NCI-H2081 (cell line): ENCODE measurements around the gene ECSCR.

ENCODE experiments used
- DNase-seq, 2 experiments: peaks; one replicate each; lab custom pipeline; 2025; lab: John Stamatoyannopoulos, UW

The ECSCR gene

DNA sequence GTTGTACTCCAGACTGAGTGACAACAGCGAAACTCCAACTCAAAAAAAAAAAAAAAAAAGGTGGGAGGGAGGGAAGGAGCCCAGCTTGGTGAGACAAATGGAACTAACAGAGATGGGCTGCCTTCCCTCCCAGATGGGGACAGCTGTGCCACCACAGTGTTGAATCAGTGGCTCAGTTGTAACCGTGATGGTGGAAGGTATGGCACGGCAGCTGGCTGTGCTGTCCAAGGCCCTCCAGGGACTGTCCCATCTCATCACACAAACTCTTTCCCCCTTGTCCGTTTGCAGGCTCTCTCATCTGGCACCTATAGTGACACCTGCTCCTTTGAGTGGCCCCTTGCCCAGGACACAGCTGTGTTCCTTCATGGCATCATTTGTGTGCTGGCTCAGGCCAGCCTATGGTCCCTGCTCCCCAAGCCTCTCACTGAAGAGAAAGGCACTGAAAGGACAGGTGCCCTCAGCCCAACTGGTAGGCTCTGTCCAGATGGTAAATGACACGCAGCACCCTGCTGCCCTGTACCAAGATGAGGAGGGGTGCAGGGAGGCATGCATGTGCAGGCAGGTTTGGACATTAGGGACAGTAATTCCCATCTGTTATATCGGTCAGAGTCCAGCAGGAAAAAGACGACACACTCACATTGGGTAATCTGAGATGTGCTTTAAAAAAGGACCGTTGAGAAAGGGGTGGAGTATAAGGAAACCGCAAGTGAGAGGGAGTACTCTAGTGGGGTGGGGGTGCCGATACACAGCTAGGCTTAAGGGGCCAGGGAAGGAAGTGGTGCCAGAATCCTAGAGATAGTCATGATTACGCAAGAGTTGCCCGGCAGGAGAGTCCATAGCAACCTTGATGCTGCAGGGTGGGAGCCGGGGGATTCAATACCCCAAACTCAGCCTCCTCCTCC, 12.6 kb upstream of the ECSCR start:
- no peak for DNase-seq

DNA sequence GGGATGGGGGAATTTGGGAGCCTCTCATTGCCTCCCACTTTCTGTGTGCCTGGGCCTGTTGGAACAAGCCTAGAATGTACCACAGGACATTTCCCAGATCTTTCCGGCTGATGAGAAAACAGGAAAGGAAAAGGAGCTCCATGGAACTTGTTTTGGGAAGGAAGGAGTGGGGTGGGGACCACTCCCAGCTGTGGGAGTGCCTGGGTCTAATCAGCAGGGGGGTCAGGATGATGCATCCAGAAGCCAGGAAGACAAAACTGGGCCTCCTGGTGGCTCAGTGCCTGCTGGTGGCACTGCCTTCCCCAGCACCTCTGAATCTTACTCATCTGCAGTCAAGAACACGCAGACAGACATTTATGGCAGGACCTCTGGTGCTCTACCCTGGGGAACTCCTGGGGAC, 11.0 kb upstream of the ECSCR start:
- no peak for DNase-seq

- DNase-seq = no peak
Measured at GRCh38 chr5:139473105-139473504, 10.6 kb upstream of the ECSCR start.

GRCh38 chr5:139472386-139473030, 10.0 kb upstream of the ECSCR start:
- DNase-seq = no peak

DNA sequence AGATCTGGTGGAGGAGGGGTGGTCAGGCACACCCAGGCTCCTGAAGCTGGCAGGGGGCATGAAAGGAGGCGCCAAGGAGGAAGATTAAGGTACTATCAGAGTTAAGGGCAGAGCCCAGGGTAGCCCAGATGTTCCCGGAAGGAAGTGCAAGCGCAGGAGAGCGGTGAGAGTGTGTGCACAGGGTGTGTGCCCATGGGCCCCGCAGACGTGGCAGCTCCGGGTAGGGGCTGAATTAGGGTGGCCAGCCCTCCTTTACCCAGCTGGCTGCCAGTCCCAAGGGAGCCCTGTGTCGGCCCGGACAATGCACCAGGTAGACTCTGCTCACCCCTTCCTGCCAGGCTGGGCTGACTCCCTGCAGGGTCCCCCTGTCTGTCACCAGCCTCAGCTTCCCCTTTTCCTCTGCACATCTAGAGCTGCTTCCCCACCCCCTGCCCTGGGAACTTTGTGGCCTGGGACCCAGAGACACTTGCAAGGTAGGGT, 8.3 kb upstream of the ECSCR start, which contains the start of gene SMIM33:
Gene SMIM33 (plus strand): TSS at position 184 of the 480 bp plus-strand sequence. CDS start 118 bp downstream, at position 302.
- DNase-seq = no peak

GRCh38 chr5:139468421-139468931, 5.9 kb upstream of the ECSCR start:
- no peak for DNase-seq

GRCh38 chr5:139461698-139462097, 845 bp downstream of the ECSCR start:
- DNase-seq = no peak

GRCh38 chr5:139461176-139461575, 1.4 kb downstream of the ECSCR start:
- DNase-seq = no peak

- DNase-seq = no peak
Measured at GRCh38 chr5:139460455-139460854, 2.1 kb downstream of the ECSCR start.

GRCh38 chr5:139459451-139459934, 3.0 kb downstream of the ECSCR start:
- DNase-seq = no peak

DNA sequence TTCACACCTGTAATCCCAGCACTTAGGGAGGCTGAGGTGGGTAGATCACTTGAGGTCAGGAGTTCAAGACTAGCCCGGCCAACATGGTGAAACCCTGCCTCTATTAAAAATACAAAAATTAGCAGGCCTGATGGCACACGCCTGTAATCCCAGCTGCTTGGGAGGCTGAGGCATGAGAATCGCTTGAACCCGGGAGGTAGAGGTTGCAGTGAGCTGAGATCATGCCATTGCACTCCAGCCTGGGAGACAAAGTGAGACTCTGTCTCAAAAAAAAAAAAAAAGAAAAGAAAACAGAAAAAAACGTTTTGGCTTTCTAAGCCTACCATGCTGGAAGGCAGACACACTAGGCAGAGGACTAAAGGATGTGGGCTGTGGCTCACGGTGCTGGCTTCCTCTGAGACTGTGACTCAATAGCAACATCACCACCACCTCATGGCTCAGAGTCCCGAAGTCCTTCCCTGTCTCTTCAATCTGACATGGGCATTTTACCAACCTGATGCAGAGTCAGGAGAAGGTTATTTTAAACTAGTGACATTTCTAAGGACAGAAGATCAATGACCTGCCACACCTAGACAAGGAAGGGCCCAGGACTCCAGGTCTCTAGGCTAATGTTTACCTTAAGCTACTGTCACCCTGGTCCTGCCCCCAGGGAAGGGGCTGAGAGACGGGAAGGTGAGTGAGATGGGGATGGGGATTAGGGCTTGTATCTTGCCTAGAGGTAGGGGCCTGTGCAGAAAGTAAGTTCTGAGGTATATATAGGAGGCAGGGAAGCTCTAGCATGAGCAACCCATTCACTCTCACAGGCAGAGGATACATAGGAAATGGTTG, 3.7 kb downstream of the ECSCR start:
- DNase-seq = no peak

DNA sequence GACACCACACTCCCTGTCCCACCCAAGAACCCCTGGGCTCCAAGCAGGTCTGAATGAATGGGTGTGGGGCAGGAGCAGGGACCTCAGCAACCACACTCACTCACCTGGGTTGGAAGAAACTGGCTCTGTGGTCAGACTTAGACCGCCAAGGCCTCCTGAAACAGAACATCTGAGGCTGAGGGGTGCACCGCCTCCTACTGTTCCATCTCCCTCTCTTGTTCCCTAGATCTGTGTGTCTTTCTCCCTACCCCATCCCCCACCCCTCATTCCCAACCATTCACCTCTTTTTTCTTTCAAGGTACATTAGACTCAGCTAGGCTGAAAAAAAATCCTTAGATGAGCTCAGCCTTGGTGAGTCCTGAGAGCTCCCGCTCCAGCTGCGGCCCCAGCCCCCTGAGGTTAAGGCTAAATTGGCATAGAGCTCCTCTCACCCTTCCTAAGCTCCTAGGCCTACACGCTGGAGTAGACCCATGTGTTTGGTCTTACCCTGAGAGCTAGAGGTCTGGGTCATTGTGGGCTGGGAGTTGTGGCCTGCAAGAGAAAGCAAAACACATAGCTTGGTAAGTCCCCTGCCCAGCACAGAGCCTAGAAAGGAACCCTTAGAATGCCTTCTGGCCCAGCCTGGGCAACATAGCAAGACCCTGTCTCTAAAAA, 4.8 kb downstream of the ECSCR start:
- no peak for DNase-seq

DNA sequence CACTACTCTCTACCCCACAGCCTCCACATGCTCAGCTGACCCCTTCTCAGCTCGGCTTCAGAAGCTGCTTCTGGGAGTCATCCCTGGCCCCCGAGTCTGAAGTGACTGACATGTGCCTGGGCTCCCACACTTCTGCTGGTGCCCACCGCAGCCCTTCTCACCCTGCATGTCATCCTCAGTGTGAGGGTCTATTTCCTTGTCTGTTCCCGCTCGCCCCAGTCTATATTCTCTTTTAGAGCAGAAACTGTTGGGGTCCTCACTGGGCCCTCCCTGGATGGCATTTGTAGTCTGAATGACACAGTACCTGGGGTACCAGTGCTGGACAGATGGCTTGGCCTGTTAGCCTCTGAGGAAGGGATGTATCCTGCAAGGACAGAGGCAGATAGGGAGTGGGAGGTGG, 5.3 kb downstream of the ECSCR start:
- DNase-seq = no peak

DNA sequence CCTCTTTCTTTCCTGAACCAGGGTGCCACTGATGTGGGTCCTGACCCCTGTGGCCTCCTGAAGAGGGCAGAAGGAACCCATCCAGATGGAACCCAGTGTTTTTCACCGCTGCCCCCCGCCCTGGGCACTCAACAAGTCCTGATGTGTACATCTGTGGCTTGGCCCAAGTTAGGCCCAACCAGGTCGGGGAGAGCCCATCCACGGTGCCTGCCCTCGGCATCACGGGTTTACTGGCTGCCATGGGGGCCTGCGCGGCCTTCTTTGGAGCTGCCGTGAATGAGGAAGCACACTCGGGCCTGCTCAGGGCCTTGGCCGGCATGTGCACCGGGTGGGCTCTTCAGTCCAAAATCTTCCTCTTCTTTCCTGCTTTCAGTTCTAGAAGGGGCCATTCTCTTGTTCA, 5.8 kb downstream of the ECSCR start:
- DNase-seq = no peak

- no peak for DNase-seq
Measured at GRCh38 chr5:139454568-139455290, 7.8 kb downstream of the ECSCR start.

DNA sequence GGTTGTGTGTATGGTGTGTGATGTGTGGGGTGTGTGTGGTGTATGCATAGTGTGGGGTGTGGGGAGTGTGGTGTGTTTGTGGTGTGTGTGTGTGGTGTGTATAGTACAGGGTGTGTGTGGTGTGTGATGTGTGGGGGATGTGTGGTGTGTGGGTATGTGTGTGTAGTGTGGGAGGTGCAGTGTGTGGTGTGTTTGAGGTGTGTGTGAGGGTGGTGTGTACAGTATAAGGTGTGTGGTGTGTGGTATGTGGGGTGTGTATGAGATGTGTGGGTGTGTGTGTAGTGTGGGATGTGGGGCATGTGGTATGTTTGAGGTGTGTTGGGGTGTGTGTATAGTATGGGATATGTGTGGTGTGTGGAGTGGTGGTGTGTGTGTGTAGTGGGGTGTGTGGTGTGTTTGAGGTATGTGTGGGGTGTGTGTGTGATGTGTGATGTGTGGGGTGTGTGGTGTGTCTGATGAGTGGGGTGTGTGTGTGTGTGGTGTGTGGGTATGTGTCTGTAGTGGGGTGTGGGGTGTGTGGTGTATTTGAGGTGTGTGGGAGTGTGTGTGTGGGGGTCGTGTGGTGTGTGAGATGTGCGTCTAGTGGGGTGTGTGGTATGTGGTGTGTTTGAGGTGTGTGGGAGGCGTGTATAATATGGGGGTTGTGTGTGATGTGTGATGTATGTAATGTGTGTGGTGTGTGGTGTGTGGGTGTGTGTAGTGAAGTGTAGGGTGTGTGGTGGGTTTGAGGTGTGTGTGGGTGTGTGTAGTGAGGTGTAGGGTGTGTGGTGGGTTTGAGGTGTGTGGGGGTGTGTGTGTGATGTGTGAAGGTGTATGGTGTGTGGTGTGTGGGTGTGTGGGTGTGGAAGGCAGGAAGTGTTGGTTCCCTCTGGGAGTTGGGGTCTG, 8.6 kb downstream of the ECSCR start:
- DNase-seq = no peak

GRCh38 chr5:139451878-139452660, 10.5 kb downstream of the ECSCR start:
- DNase-seq = no peak

- no peak for DNase-seq
Measured at GRCh38 chr5:139451176-139451575, 11.4 kb downstream of the ECSCR start.
